Suprapubic skin (tissue), 4 donors: ENCODE measurements around the gene GPR176. TPM values are rescaled to one million over a fixed set of nuclear protein-coding genes. Genes with fewer than 3 reads are reported as not detected.

ENCODE experiments used
- DNase-seq, 2 donors: peaks; one replicate each; pipeline ENCODE4 v3.0.0-alpha.2; 2019; ENCODE audit warnings: low spot score in 2 of 2
- H3K27ac ChIP-seq: fragments of 200-600 bp; sonication (generic); one replicate; pipeline ENCODE4 v1.5.1; 2019
- H3K27me3 ChIP-seq: fragments of 200-600 bp; sonication (generic); one replicate; pipeline ENCODE4 v1.5.1; 2019
- H3K36me3 ChIP-seq: fragments of 200-600 bp; sonication (generic); one replicate; pipeline ENCODE4 v1.5.1; 2019
- H3K4me1 ChIP-seq: fragments of 200-600 bp; sonication (generic); one replicate; pipeline ENCODE4 v1.5.1; 2019
- H3K4me3 ChIP-seq: fragments of 200-600 bp; sonication (generic); one replicate; pipeline ENCODE4 v1.5.1; 2019; ENCODE audit warnings: mild to moderate bottlenecking
- H3K9me3 ChIP-seq: fragments of 200-600 bp; sonication (generic); one replicate; pipeline ENCODE4 v1.5.1; 2019
- EP300 ChIP-seq: sonication (generic); formaldehyde crosslinking; IDR thresholded peaks from one replicate; pipeline ENCODE4 v1.6.1; 2017; ENCODE audit warnings: antibody characterized with exemption
- POLR2A ChIP-seq, 2 donors: fragments of 450-650 bp; IDR thresholded peaks; one replicate each; pipeline ENCODE4 v1.6.1; 2017; ENCODE audit warnings: antibody characterized with exemption in 2 of 2, mild to moderate bottlenecking in 2 of 2, moderate library complexity in 2 of 2
- POLR2AphosphoS5 ChIP-seq, 3 donors: sonication (generic); formaldehyde crosslinking; IDR thresholded peaks; one replicate each; pipeline ENCODE4 v1.6.1; 2017; ENCODE audit warnings: antibody characterized with exemption in 3 of 3
- WGBS: methylation state at CpG from one replicate; pipeline ENCODE4 v1.1.5; 2018; 5-methylcytosine and 5-hydroxymethylcytosine counted together
- total RNA-seq, 4 donors: library from RNA; depleted of rRNA; stranded (reverse); fragments of >200 nt; gene quantifications; one replicate each; pipeline ENCODE4 v1.1.0, GENCODE V29; 2016
- TF ChIP-seq, protein P1 (sequence below), 2 donors: fragments of 200-600 bp in 1 of 2; fragments of 450-650 bp in 1 of 2; sonication (generic) in 1 of 2; IDR thresholded peaks; one replicate each; pipeline ENCODE4 v1.5.1; 2016 to 2019; ENCODE audit warnings: antibody characterized with exemption in 2 of 2, mild to moderate bottlenecking in 1 of 2, moderate library complexity in 1 of 2

Gene GPR176
- total RNA-seq, 4 donors from 2014 or later: 1.3 to 4.2 (median 2.1) TPM

- H3K9me3 ChIP-seq: no peaks in the 10 kb centered on the region
- DNase-seq: no peak
- H3K36me3 ChIP-seq: no peaks in the 10 kb centered on the region
- no peaks in the 10 kb centered on the region for H3K4me1 ChIP-seq
- H3K27me3 ChIP-seq: no peaks in the 10 kb centered on the region
- no peak overlapping the region for H3K27ac ChIP-seq
- WGBS: 47% methylated on average over 4 of the region's 4 CpGs
- no peak overlapping the region for H3K4me3 ChIP-seq
- TF ChIP-seq, protein P1, sequence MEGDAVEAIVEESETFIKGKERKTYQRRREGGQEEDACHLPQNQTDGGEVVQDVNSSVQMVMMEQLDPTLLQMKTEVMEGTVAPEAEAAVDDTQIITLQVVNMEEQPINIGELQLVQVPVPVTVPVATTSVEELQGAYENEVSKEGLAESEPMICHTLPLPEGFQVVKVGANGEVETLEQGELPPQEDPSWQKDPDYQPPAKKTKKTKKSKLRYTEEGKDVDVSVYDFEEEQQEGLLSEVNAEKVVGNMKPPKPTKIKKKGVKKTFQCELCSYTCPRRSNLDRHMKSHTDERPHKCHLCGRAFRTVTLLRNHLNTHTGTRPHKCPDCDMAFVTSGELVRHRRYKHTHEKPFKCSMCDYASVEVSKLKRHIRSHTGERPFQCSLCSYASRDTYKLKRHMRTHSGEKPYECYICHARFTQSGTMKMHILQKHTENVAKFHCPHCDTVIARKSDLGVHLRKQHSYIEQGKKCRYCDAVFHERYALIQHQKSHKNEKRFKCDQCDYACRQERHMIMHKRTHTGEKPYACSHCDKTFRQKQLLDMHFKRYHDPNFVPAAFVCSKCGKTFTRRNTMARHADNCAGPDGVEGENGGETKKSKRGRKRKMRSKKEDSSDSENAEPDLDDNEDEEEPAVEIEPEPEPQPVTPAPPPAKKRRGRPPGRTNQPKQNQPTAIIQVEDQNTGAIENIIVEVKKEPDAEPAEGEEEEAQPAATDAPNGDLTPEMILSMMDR (IDR thresholded peaks at IDR 0.05): no peak
- no peak for TF ChIP-seq POLR2A (IDR thresholded peaks at IDR 0.05)
- TF ChIP-seq POLR2AphosphoS5 (IDR thresholded peaks at IDR 0.05): no peak
- no peak for TF ChIP-seq EP300
These were observed 50.1 kb downstream of the GPR176 start for GRCh38 chr15:39869858-39870515.

DNA sequence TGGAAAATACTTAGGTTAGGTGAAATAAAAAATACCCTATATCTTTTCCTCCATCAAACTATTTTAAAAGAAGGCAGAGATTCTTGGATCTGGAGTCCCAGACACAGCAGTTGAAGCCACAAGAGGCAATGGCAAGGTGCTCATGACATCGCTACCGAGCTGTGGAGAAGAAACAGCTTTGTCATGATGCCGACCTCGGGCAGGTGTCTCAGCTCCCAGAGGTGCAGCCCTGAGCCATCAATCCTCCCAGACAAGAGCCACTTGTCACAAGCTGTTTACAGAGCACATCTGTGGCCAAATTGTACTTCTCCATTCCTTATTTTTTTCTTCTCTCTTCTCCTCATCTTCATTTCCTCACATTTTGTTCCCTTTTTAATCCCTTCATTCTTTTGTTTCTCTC, 50.8 kb downstream of the GPR176 start:
- Histone ChIP-seq H3K27me3 (no peaks in the 10 kb centered on the region), H3K27ac (no peak overlapping the region), H3K9me3 (no peaks in the 10 kb centered on the region), H3K4me1 (no peaks in the 10 kb centered on the region), H3K36me3 (no peaks in the 10 kb centered on the region), H3K4me3 (no peak overlapping the region)
- no peak for TF ChIP-seq EP300
- TF ChIP-seq, protein P1 (IDR thresholded peaks at IDR 0.05): no peak
- no peak for TF ChIP-seq POLR2AphosphoS5 (IDR thresholded peaks at IDR 0.05)
- no peak for TF ChIP-seq POLR2A (IDR thresholded peaks at IDR 0.05)
- 75% methylated on average over 4 of the region's 4 CpGs for WGBS
- DNase-seq: no peak

DNA sequence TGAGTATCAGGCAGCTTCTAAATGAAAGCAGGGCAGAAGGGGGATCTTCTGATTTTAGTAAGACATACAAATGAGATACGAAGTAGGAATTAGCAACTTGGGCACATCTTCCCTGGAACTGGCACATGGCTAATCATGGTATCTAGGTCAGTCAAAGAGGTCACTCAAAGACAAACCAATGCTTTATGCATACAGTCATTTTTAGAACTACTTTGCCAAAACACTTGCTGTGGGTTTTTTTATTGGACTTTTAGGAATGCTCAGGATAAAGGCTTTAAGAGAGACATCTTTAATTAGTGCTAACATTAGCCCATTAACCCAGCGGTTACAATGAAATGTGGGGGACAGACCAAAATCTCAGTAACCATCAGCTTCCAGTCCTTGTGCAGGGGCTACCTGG, 51.7 kb downstream of the GPR176 start:
- Histone ChIP-seq H3K36me3 (no peaks in the 10 kb centered on the region), H3K4me1 (no peaks in the 10 kb centered on the region), H3K4me3 (no peak overlapping the region), H3K27me3 (no peaks in the 10 kb centered on the region), H3K27ac (no peak overlapping the region), H3K9me3 (no peaks in the 10 kb centered on the region)
- 82% methylated on average over 2 of the region's 2 CpGs for WGBS
- TF ChIP-seq EP300 (no peak), POLR2A (IDR thresholded peaks at IDR 0.05) (no peak), POLR2AphosphoS5 (IDR thresholded peaks at IDR 0.05) (no peak)
- TF ChIP-seq, protein P1 (IDR thresholded peaks at IDR 0.05): no peak
- no peak for DNase-seq

GRCh38 chr15:39864116-39864515, 56.0 kb downstream of the GPR176 start:
- TF ChIP-seq POLR2AphosphoS5 (IDR thresholded peaks at IDR 0.05) (no peak), EP300 (no peak), POLR2A (IDR thresholded peaks at IDR 0.05) (no peak)
- TF ChIP-seq, protein P1 (IDR thresholded peaks at IDR 0.05): no peak
- Histone ChIP-seq H3K36me3 (no peaks in the 10 kb centered on the region), H3K27ac (no peak overlapping the region), H3K9me3 (no peaks in the 10 kb centered on the region), H3K27me3 (no peaks in the 10 kb centered on the region), H3K4me1 (no peaks in the 10 kb centered on the region), H3K4me3 (no peak overlapping the region)
- 82% methylated on average over 1 of the region's 1 CpG for WGBS
- no peak for DNase-seq

GRCh38 chr15:39860871-39861270, 59.2 kb downstream of the GPR176 start:
- no peak for DNase-seq

More at GRCh38 chr15:39860871-39861270, 59.2 kb downstream of the GPR176 start:
- Histone ChIP-seq H3K4me3 (no peak overlapping the region), H3K9me3 (no peaks in the 10 kb centered on the region), H3K36me3 (no peaks in the 10 kb centered on the region), H3K27me3 (no peaks in the 10 kb centered on the region), H3K4me1 (no peaks in the 10 kb centered on the region), H3K27ac (no peak overlapping the region)
- no peak for TF ChIP-seq POLR2AphosphoS5 (IDR thresholded peaks at IDR 0.05)
- TF ChIP-seq, protein P1 (IDR thresholded peaks at IDR 0.05): no peak
- TF ChIP-seq POLR2A (IDR thresholded peaks at IDR 0.05): no peak
- TF ChIP-seq EP300: no peak
- 78% methylated on average over 1 of the region's 1 CpG for whole genome bisulfite sequencing
